PFSK-1 (cell line): ENCODE data around the gene IRAK4.
A peak's percentile ranks its signal among the peaks of the same experiment; 100 is the strongest.

Experiments
- FOXP2 ChIP-seq: optimal IDR thresholded peaks from 2 replicates; pipeline ENCODE3; 2011; ENCODE audit warnings: borderline replicate concordance, control low read depth, inconsistent platforms; ENCODE audit not compliant: insufficient read depth; ENCODE audit errors: extremely low read length, extremely low read depth
- POLR2AphosphoS5 ChIP-seq: IDR thresholded peaks from 2 replicates; pipeline ENCODE4 v1.6.1; 2012; ENCODE audit warnings: low read depth, mild to moderate bottlenecking, control low read depth, low read length, moderate library complexity
- REST ChIP-seq, 2 experiments: IDR thresholded peaks; 2 replicates each; pipeline versions ENCODE4 v1.6.1 to v1.8.0; 2011 to 2012; ENCODE audit warnings: low read depth in 2 of 2, low read length in 2 of 2, control low read depth in 1 of 2, inconsistent platforms in 1 of 2, mild to moderate bottlenecking in 1 of 2, moderate library complexity in 1 of 2; ENCODE audit not compliant: insufficient read depth in 1 of 2
- SIN3A ChIP-seq: IDR thresholded peaks from 2 replicates; pipeline ENCODE4 v1.6.1; 2012; ENCODE audit warnings: mild to moderate bottlenecking, low read length, moderate library complexity, borderline replicate concordance; ENCODE audit not compliant: insufficient read depth
- TAF1 ChIP-seq: IDR thresholded peaks from 2 replicates; pipeline ENCODE4 v1.6.1; 2012; ENCODE audit warnings: low read length, control low read depth, borderline replicate concordance; ENCODE audit not compliant: insufficient read depth

The IRAK4 gene

DNA sequence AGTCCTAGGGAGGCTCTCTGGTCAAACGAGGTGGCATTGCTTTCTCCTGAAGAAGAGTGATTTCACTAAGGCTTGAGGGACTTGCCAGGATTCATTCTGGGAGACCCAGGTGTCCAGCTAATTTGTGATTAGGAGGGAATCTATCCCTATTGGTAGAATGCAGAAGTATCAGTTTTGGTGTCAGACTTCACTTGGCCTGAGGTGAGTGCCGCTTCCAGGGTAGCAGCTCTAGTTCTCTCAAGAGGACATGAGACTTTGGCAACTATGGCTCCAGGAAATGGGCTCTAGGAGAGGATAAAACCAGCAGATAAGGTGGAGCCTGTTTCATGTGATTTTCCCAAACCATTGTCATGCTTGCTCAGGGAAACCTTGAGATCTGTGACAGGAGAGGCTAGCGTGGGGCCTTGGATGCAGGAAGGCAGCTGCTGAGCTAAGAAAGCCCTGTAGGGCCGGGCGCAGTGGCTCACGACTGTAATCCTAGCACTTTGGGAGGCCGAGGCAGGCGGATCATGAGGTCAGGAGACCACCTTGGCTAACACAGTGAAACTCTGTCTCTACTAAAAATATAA, 65.5 kb downstream of the IRAK4 start:
- TF ChIP-seq TAF1, result no peak
- no peak for TF ChIP-seq REST (IDR thresholded peaks at IDR 0.05; ENCODE audit: insufficient read depth in 1 of 2, low read depth in 2 of 2, low read length in 2 of 2)
- TF ChIP-seq SIN3A, result no peak
- no peak for TF ChIP-seq FOXP2
- TF ChIP-seq POLR2AphosphoS5, result no peak

DNA sequence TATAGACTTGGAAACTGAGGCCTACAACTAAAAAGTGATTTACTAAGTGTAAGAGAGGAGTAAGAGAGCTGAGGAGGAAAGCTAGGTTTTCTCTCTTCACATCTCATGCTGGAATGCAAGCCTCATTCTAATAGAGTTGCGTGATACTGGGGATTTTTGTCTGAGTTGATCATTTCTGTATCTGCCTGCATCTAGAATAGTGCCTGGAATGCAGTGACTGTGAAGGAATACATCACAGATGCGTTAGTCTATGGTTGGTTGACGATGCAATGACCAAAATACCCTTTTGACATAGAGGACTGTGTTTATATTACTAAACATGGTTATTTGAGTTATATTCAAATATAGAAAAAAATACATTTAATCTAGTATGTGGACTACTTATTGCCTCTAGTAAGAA, 67.9 kb downstream of the IRAK4 start:
- no peak for TF ChIP-seq FOXP2
- no peak for TF ChIP-seq SIN3A
- no peak for TF ChIP-seq REST (IDR thresholded peaks at IDR 0.05; ENCODE audit: insufficient read depth in 1 of 2, low read depth in 2 of 2, low read length in 2 of 2)
- TF ChIP-seq TAF1, result no peak
- TF ChIP-seq POLR2AphosphoS5, result no peak

GRCh38 chr12:43827093-43827492, 68.3 kb downstream of the IRAK4 start:
- TF ChIP-seq POLR2AphosphoS5 (no peak), TAF1 (no peak), REST (IDR thresholded peaks at IDR 0.05; ENCODE audit: insufficient read depth in 1 of 2, low read depth in 2 of 2, low read length in 2 of 2) (no peak), SIN3A (no peak)

DNA sequence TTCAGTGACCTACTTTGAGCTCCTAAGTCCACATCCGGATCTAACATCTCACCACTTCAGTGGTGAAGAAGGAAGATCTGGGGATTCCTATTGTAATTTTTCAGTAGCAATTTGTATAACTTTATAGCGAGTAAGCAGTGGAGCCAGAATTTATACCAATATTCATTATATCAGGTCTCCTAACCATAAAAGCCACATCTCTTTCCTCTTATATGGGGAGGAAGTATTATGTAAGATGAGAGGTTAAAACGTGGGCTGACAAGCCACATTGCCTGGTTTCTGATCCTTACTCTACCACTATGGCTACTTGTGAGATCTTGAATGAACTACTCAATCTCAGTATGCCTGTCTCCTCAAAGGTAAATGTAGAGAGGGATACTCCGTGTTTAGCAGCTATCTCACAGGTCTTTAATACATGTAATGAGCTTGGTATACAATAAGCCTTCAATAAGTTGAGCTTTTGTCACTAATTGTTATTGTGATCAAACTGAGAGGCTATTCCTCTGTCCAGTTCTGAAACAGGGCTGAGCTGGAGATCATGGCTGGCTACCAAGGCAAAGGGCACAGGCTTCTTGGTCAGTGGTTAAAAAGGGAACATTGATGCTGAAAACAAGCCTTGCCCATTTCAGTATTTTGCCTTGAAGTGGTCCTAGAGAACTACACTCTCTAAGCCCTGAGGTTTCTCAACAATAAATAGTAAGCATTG, 73.9 kb downstream of the IRAK4 start:
- no peak for TF ChIP-seq POLR2AphosphoS5
- TF ChIP-seq REST (IDR thresholded peaks at IDR 0.05; ENCODE audit: insufficient read depth in 1 of 2, low read depth in 2 of 2, low read length in 2 of 2), result peak in 1 of 2 experiments; percentile 70; a peak in 2 of 4 replicates

DNA sequence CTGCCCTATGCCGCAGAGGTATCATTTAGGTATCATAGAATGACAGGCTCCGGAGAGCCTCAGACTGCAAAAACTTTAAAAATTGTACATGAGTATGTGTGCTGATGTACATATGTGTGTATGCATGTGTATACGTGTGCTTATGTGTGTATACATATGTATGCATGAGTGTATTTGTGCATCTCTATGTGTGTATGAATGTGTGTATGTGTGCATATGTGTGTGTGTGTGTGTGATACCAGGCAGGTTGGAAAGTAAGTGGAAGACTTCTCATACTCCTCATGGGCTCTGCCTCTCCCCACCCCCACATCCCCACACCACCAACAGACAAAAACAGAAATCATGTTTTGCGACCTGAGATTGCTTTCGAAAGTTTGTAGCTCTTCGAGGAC, 76.5 kb downstream of the IRAK4 start:
- TF ChIP-seq FOXP2, result no peak
